ENCODE results near the gene KCP.

DNA sequence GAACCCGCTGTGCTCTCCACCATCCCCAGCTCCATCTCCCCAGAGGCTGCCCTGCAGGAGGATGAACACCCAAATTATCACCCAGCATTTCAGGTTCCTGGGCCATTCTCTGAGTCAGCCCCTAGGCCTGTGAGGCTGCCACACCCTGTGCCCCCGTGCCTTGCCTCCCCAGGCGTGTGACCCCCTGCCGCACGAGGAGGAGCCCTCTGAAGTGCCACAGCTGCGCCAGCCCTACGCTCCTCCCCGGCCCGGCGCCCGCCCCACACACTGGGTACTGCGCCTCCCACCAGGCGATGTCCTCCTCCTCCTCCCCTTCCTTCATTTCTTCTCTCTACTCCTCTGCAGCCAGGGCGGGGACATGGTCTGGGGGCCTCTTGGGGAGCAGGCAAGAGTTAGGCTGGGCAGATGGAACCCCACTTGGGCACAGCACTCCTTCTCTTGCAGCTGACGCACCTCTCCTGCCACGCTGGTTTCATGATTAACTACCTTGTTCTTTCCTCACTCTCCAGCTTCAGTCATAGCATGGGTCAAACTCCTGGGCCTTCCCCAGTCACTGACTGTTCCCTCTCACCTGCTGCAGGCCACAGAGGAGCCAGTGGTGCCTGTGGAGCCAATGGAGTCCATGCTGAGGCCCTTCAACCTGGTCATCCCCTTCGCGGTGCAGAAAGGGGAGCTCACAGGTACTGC is 60.6 kb downstream of the KCP start:
- TF ChIP-seq, protein P1, sequence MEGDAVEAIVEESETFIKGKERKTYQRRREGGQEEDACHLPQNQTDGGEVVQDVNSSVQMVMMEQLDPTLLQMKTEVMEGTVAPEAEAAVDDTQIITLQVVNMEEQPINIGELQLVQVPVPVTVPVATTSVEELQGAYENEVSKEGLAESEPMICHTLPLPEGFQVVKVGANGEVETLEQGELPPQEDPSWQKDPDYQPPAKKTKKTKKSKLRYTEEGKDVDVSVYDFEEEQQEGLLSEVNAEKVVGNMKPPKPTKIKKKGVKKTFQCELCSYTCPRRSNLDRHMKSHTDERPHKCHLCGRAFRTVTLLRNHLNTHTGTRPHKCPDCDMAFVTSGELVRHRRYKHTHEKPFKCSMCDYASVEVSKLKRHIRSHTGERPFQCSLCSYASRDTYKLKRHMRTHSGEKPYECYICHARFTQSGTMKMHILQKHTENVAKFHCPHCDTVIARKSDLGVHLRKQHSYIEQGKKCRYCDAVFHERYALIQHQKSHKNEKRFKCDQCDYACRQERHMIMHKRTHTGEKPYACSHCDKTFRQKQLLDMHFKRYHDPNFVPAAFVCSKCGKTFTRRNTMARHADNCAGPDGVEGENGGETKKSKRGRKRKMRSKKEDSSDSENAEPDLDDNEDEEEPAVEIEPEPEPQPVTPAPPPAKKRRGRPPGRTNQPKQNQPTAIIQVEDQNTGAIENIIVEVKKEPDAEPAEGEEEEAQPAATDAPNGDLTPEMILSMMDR (conservative IDR thresholded peaks at IDR 0.05) = no peak
- TF ChIP-seq EZH2 (IDR thresholded peaks at IDR 0.05; ENCODE audit: low read depth) = no peak

Measured in PC-9 (cell line).